ENCODE measurements around the gene RIMS3.
A peak's percentile ranks its signal among the peaks of the same experiment; 100 is the strongest.

Gene RIMS3

GRCh38 chr1:40691538-40692428 lies 26.3 kb upstream of the RIMS3 start, which contains the start of gene NFYC:
NFYC (plus strand) TSS chr1:40691704; CDS start chr1:40738844, 47,140 bp downstream.
- peak; percentile 89 for DNase-seq

GRCh38 chr1:40690771-40691537 lies 25.5 kb upstream of the RIMS3 start:
- DNase-seq, result no peak

GRCh38 chr1:40689737-40690136 lies 24.3 kb upstream of the RIMS3 start:
- no peak for DNase-seq

GRCh38 chr1:40687661-40688060 lies 22.2 kb upstream of the RIMS3 start:
- DNase-seq, result no peak

GRCh38 chr1:40687059-40687458 lies 21.6 kb upstream of the RIMS3 start:
- DNase-seq, result no peak

- DNase-seq, result no peak
Observed at GRCh38 chr1:40684669-40685068, 19.2 kb upstream of the RIMS3 start.

GRCh38 chr1:40679165-40679953 lies 13.9 kb upstream of the RIMS3 start:
- no peak for DNase-seq

- no peak for DNase-seq
Observed at GRCh38 chr1:40676501-40676900, 11.0 kb upstream of the RIMS3 start.

GRCh38 chr1:40673452-40673851 lies 8.0 kb upstream of the RIMS3 start:
- DNase-seq, result no peak

- peak; percentile 53 for DNase-seq
Observed at GRCh38 chr1:40668769-40669525, 3.5 kb upstream of the RIMS3 start.

GRCh38 chr1:40664791-40665190 lies 691 bp downstream of the RIMS3 start:
- no peak for DNase-seq

- no peak for DNase-seq
Observed at GRCh38 chr1:40664167-40664537, 1.3 kb downstream of the RIMS3 start.

- no peak for DNase-seq
Observed at GRCh38 chr1:40663324-40664166, 1.9 kb downstream of the RIMS3 start.

- no peak for DNase-seq
Observed at GRCh38 chr1:40662864-40663263, 2.6 kb downstream of the RIMS3 start.

GRCh38 chr1:40662151-40662550 lies 3.3 kb downstream of the RIMS3 start:
- no peak for DNase-seq

GRCh38 chr1:40661678-40662077 lies 3.8 kb downstream of the RIMS3 start:
- no peak for DNase-seq

- DNase-seq, result no peak
Observed at GRCh38 chr1:40659649-40659947, 5.9 kb downstream of the RIMS3 start.

GRCh38 chr1:40658751-40659648 lies 6.5 kb downstream of the RIMS3 start:
- no peak for DNase-seq

GRCh38 chr1:40657046-40657445 lies 8.4 kb downstream of the RIMS3 start:
- DNase-seq, result no peak

GRCh38 chr1:40653851-40654537 lies 11.5 kb downstream of the RIMS3 start:
- no peak for DNase-seq
